Measurements from ENCODE around the gene ZBTB42. TPM values are rescaled to one million over a fixed set of nuclear protein-coding genes. Genes with fewer than 3 reads are reported as not detected.
A peak's percentile ranks its signal among the peaks of the same experiment; 100 is the strongest.

Gene ZBTB42
- total and polyA plus RNA-seq, 2 donors (not counting 1 experiment from before 2014, with no cell fraction given): 1.6 to 8.3 TPM

- no peak overlapping the region for H3K9ac ChIP-seq (ENCODE audit: low read length)
- Mint-ChIP-seq H3K9me3 (ENCODE audit: insufficient read depth) (no peaks in the 10 kb centered on the region), H3K4me3 (peak overlapping the region; percentile 79), H3K4me1 (peaks cover 53% of the 10 kb centered on the region), H3K27me3 (no peaks in the 10 kb centered on the region), H3K27ac (peak overlapping the region; percentile 86)
- POLR2A ChIA-PET: interaction anchor here (0.5 kb wide), 1 partner anchor 248 kb away, joined by 6 read pairs; no protein-coding TSS in a partner anchor
- H3K36me3 ChIP-seq (replicated peaks in 1 of 2; ENCODE audit: control extremely low read depth in 1 of 2, control insufficient read depth in 1 of 2, extremely low read depth in 1 of 2, insufficient read depth in 2 of 2, low read length in 1 of 2): peaks cover 0 to 5% of the 10 kb centered on the region in 2 experiments
- H4K20me1 ChIP-seq (ENCODE audit: control insufficient read depth, insufficient read depth, low read length, poor library complexity, severe bottlenecking): peaks cover 38% of the 10 kb centered on the region
- peaks cover 32 to 54% of the 10 kb centered on the region in 2 donors for H3K4me1 ChIP-seq (ENCODE audit: control insufficient read depth in 2 of 2, insufficient read depth in 2 of 2, low read length in 2 of 2)
- H3K27ac ChIP-seq (ENCODE audit: low read length in 2 of 2): peak overlapping the region in 1 of 2 donors; percentile 81
- TF ChIP-seq EZH2 (IDR thresholded peaks at IDR 0.05; ENCODE audit: borderline replicate concordance, insufficient read depth, low read depth, low read length, poor library complexity, severe bottlenecking): no peak
- TF ChIP-seq CTCF (IDR thresholded peaks at IDR 0.05): no peak
- no peaks in the 10 kb centered on the region for H3K27me3 ChIP-seq (replicated peaks in 1 of 4; ENCODE audit: control extremely low read depth in 1 of 4, control insufficient read depth in 3 of 4, insufficient read depth in 4 of 4, low read length in 3 of 4)
- H3K4me3 ChIP-seq (ENCODE audit: control extremely low read depth in 1 of 5, extremely low read depth in 1 of 5, insufficient read depth in 1 of 5, low read depth in 2 of 5, low read length in 4 of 5): no peak overlapping the region
- CTCF ChIA-PET: interaction anchor here (1.3 to 1.5 kb wide), 2 partner anchors 18 to 29 kb away, joined by 3 to 4 read pairs; no protein-coding TSS in a partner anchor
- DNase-seq (peak; percentile 50), ATAC-seq (ENCODE audit: low read depth) (no peak)
- intact Hi-C loops (cut with micrococcal nuclease): no loop called here
- H3K9me3 ChIP-seq (ENCODE audit: control extremely low read depth in 1 of 3, control insufficient read depth in 2 of 3, insufficient read depth in 1 of 3, low read length in 2 of 3): no peaks in the 10 kb centered on the region
- H3K4me2 ChIP-seq (replicated peaks; ENCODE audit: low read depth, low read length, poor library complexity, severe bottlenecking): no peak overlapping the region
- peaks cover 33% of the 10 kb centered on the region for H3K79me2 ChIP-seq (ENCODE audit: control insufficient read depth, insufficient read depth, low read length)
- no peak overlapping the region for H2AFZ ChIP-seq (ENCODE audit: insufficient read depth, low read depth, low read length, poor library complexity, severe bottlenecking)
- 87% methylated on average over 3 of the region's 6 CpGs for WGBS (ENCODE audit: insufficient coverage)
Observed at GRCh38 chr14:104796687-104797081, 4.2 kb upstream of the ZBTB42 start.
